SH-SY5Y (cell line): Measurements from ENCODE around the gene WNT3A.

Experiments
- GATA2 ChIP-seq: IDR thresholded peaks from 2 replicates; pipeline ENCODE4 v1.6.1; 2011; ENCODE audit warnings: mild to moderate bottlenecking, low read depth, low read length
- GATA3 ChIP-seq: IDR thresholded peaks from 2 replicates; pipeline ENCODE4 v1.6.1; 2011; ENCODE audit warnings: low read depth, mild to moderate bottlenecking, low read length, moderate library complexity

- TF ChIP-seq GATA2 (no peak), GATA3 (no peak)
Measured at GRCh38 chr1:228095161-228095560, 88.4 kb downstream of the WNT3A start.
